ENCODE data around the gene HOXD3.
A peak's percentile ranks its signal among the peaks of the same experiment; 100 is the strongest.

HOXD3 gene

DNA sequence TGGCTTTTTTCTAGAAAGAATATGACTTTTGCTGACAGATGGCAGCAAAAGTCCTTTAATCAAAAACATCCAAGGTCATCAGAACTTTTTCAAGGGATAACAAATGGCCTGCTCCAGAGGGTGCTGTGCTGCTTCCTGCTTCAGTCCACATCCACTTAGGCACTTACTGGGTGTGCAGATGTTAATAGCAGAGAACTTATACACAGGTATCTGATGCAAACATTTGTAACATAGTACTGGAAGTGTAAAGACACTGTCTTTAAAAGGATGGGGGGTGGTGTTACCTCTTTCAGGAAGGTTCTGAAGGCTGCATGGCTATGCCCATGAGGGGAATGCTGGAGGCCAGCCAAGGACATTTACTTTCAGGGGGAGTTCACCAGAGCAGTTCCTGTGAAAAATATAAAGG lies 22.1 kb upstream of the HOXD3 start:
- peak; percentile 49 for DNase-seq

DNA sequence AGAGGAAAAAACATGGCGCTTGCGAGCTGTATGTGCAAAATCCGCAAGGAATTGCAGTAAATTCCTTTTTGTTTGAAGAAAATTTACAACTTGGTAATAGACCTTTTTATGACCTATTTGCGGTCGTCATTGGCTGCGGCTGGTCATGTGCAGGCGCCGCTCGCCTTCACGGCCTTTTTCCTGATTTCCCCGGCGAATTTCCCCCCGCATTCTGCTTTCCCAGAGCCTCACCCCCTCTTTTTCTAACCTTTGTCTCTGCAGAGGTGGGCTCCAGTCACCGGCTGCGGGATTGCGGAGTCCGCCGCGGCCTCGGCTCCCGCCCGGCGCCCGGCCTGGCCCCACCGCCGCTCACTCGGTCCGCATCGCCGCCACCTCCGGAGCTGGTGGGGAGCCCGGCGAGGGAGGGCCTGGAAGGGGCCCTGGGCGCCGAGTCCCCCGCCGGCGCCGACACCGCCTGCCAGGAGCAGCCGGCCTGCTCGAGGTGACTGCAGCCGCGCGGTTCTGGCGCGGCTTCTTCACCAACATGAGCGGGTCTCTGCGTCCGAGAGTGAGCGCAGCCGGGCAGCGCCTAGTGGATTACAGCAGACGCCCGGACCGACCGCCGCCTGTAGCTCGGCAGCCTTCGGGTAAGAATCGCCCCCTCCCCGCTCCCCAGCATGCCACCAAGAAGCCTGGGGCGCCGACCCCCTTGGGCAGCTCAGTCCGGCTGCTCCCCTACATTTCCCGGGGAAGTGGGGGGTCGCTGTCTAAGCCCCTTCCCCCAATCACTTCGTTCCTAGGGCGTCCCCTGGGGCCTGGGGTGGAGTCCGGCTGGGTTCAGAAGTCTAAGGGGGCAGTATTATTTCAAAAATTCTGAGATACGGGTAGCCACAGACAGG lies 20.5 kb upstream of the HOXD3 start:
- DNase-seq = peak; percentile 41

DNA sequence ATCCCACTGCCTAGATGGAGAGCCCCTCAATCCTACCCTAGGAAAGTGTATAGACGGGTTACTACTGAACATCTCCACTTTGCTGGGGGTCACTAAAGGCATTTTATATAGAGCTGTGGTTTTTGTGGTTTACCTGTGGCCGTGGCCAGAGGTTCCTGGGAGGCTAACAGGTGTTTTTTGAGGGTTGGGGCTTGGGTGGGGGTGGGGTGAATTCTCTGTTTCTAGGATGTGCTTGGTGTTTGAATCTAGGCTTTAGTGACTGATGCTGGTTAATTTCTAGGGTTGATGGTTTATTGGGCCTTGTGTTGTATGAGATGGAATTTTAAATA lies 19.9 kb upstream of the HOXD3 start:
- DNase-seq = no peak

DNA sequence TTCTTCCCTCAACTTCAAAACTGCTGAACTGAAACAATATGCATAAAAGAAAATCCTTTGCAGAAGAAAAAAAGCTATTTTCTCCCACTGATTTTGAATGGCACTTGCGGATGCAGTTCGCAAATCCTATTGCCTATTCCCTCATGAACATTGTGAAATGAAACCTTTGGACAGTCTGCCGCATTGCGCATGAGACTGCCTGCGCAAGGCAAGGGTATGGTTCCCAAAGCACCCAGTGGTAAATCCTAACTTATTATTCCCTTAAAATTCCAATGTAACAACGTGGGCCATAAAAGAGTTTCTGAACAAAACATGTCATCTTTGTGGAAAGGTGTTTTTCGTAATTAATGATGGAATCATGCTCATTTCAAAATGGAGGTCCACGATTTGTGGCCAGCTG lies 19.2 kb upstream of the HOXD3 start:
- no peak for DNase-seq

DNA sequence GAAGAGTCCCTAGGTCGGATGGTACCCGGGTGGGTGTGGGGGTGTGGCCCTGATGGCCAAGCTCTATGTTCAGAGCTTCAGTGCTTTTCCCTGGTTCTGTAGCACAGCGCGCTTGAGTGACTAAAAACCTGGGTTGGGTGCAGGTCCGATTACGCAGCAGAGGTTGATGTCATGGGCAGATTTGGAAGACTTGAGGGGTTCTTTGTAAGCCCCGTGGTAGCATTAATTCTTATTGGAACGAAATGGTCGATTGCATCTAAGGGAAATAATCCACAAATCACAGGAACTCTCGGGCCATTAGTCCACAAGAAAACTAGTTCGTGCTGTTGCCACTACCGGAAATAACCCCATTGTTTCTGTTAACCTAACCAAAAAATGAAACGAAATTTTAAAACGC lies 18.6 kb upstream of the HOXD3 start:
- no peak for DNase-seq

DNA sequence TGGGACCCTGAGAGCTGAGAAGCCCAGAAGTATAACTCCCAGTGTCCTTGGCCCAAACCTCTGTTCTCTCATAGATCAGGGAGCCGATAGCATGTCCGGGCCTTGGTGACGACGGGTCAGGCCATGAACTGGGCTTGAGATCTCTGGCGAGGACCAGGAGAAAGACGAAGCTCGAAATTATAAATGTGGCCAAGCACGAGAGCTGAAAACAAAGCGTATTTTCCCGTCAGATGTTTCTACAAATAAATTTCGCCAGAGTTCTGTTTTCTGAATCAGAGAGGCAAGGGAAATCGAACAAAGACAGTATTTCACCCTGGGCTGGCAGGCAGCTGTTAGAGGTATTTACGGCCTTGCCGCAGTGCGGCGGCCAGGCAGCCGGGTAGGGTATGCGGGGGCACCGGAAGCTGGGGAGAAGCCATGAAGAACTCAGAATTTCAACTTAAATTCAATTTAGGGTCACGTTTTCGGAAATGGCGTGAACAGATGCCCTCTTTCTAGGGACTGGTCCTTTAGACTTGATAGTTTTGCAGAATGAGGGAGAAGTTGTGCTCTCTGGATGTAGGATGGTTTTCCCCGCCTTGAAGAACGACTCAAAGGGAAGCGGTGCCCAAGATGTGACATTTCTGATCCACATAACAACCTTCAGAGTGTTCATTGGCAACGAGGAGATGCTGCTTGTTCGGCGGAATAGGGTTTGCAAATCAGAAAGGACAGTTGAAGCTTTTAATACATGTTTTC lies 18.0 kb upstream of the HOXD3 start:
- no peak for DNase-seq

DNA sequence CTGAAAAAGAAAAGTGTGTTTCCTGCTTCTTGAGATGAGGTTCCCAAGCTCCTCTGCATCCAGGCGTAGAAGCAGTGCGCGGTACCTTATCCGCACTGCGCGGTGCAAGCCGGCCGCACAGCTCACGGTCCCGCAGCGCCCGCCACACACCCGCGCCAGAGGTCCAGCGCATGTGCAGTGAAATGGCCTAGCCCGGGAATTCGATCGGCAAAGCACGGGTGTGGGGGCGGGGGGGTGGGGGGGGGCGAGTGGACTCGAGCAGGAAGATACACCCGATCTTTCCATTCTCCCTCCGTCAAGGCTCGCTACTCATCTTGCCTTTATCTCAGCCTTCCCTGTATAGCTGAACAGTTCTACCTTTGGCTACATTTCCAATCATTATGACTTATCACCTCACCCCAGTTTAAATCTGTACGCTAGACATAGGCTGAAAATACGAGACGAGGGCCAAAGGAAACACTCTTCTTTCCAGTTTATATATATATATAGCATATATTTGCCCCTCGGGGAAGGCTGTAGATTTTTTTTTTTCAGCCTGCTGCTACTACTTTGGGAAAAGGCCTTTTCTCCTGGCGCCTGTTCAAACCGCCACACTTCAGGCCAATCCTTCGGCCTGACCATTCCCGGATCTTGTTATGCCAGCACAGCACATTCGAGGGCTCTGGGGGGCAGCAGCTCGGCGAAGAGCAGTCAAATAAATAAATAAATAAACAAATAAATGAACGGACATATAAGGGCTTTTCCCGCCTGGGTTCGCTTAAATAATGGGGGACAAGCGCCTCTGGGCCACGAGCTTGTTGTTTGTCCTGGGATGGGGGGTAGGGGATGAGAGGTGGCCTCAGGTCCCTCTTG lies 17.2 kb upstream of the HOXD3 start:
- DNase-seq = no peak

DNA sequence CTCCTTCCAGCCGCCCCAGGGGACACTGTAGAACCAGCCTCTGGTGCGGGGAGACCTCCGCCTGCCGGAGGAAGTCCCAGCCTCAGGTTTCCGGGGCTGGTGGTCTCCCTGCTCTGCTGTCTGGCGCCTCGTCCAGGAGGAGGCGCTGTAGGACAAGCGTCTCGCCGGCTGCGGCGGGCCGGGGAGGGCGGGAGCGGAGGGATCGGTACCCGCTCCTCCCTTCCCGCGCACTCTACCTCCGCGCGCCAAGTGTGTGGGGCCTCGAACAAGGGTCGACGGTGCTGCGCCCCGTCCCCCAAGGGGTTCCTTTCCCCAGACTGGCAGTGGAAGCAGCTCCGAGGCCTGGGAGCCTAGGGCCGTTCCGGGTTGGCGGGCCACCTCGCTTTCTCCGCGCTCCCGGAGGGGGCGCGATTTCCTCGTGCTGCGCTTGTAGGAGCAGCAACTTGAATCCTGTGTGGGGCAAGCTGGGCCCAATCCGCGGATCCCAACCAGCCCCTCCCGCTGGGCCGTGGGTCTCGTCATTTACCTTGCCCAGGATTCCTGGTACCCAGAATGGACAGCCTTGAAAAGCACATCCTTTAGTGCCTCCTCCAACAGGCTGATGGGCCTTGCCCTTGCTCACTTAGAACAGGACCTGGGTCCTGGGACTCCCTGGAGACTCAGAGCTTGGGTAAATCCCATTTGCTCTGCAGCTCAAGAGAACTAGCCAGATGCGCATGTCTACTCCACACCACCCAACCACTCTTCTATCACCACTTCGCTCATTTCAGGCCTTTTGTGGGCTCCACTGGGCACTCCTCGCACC lies 16.4 kb upstream of the HOXD3 start:
- DNase-seq = peak; percentile 65

DNA sequence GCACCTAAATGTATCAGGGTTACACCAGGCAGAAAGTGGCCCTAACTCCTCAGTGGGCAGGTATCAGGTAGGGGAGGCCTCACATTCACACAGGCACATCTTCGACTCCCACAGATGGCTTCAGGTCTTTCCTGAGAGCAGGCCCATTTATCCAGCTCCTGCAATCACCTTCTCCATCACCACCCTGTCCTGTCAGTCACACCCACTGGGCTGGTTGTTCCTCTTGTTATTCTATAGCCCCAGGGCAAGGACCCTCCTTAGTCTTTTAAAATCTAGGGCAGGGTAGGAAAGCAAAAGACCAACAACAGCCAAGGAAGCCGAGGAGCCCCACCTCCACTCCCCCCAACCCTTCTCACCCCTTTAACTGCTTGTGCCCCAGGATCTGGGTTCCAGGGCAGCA lies 14.8 kb upstream of the HOXD3 start:
- no peak for DNase-seq

DNA sequence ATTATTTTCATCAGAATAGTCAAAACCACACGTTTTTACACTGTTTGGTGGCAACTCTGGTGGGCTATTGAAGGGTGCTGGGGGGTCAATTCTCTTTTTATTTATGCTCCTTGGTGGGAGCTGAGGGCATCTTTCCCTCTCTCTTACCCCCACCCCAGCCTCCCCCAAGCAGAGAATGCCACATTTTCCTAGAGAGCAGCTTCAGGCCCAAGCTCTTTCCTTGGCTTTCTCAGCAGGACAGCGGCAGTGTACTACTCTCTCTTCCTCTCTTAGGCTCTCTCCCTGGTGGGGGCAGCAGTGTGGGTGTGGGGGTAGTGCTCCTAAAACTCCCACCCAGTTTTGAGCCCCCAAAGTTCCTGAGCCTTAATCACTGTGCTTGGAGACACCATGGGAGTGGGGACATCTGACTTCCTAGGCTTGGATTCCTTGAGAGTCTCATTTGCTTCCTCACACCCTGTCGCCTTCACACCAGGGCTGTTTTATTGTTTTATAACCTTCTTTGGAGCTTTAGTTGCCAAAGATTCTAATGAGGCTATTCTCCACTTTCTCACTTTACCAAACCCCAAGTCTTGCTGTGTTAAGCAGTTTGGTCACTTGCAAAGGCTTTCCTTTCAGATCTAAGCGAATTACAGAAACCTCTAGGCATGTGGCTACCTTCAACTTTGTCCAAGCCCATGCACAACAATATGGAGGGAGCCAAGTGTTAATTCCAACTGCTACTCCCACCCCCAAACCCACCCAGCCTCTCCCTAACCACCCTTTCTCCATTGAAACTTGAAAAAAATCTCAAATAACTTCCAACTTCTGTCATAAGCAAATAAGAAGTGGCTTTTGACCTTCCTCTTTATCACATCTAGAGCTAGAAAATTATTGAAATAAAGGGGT lies 11.8 kb upstream of the HOXD3 start:
- no peak for DNase-seq

DNA sequence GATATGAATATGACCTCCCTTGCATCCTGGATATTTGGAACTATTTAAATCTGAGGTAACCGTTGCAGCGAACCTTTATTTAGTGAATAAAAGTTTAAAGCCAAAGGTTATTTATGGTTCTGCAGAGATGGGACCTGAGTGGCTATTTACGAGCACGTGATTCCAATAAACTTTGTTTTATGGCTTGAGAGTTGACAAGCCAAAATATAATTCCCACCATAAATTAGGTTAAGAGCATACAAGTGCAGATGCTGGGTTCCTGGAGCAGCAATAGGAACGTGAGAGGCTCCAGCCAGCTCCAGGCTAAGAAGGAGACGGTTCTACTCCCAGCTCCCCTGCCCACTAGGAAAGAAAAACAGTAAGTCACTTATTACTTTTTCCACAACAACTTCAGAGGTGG lies 11.0 kb upstream of the HOXD3 start:
- DNase-seq = no peak

DNA sequence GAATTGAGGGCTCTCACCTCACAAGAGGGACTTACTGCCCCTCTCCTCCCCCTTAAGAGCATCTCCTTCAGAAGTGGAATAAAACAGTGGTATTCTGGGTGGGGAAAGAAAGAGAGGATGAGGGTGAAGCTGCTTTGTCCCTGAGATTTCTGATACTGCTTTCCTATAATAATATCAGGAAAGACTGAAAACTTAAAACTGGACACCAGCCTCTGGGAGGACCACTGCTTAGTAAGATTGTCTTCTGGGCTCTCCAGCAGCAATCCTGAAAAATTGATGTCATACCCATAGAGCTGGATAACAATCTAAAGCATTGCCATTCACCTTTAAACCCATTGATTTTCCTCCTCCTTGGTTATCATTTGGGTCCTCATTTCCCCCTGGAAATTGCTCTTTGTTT lies 10.5 kb upstream of the HOXD3 start:
- no peak for DNase-seq

DNA sequence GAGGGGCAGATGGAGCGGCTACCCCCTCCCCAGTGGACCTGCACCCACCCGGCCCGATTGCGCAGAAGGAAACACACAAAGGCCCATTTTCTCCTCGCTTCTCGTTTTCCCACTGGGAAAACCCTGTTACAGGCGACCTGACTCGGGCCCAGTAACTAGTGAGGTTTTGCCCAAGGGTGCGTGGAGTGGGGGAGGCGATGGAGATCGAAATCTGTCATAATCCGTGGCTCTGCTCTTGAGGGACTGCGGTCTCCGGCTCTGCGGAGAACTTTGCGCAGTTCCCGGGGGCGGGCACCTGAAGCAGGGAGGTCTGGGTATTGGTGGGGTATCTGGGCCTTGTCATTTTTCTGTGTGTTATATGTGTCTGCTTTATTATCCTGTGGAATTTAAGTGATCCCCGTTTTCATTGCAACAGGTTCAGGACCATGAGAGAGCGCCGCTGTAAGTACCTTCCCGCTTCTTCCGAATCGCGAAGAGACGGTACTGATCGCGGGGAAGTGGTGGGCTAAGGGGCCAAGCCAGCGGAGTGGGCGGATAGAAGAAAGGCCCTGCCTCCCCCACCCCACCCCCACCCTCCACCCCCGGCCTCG lies 9.8 kb upstream of the HOXD3 start:
- DNase-seq = no peak

DNA sequence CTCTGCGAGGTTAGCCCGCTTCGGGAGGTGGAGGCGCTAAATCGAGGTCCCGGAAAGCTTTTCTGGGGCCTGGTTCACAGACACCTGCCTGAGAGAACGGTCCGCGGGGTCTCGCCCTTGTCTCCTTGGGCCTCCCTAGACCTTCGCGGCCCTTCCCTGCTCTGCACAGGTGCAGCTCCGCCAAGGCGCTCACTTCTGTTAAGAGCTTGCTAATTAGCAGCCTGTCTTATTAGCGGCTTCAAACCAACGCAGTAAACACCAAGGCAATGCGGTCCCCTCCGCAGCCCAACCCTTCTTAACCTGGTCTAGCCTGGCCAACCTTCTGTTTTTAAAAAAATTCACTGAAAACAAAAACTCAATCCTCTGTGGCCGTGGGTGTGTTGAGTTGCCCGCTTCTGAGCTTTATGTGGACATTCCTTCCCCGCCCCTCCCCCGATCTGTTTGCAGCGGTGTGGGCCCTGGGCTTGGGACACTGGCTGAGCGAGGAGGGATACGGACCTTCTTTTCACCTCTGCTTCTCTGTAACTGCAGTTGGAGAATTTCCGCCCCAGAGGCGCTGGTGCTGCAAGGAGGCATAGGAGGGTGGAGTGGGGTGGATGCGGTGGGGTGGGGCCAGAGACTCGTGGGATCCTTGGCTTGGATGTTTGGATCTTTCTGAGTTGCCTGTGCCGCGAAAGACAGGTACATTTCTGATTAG lies 9.2 kb upstream of the HOXD3 start:
- no peak for DNase-seq

DNA sequence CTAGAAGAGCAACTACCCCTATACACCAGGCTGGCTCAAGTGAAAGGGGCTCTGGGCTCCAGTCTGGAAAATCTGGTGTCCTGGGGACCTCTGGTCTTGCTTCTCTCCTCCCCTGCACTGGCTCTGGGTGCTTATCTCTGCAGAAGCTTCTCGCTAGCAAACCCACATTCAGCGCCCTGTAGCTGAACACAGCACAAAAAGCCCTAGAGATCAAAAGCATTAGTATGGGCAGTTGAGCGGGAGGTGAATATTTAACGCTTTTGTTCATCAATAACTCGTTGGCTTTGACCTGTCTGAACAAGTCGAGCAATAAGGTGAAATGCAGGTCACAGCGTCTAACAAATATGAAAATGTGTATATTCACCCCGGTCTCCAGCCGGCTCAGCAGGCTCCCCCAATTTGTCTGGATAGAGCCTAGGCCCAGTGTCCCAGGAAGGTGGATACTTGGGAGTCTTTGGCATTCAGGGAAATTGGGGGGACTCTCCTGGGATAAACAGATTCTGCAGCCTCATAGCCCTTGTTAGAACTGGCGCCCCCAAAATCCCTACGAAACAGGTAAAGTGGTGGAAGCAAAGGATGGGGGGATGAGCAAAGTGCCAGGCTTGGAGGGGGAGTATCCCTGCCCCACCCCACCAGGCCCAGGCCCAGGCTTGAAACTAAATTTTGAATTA lies 8.2 kb upstream of the HOXD3 start:
- no peak for DNase-seq

DNA sequence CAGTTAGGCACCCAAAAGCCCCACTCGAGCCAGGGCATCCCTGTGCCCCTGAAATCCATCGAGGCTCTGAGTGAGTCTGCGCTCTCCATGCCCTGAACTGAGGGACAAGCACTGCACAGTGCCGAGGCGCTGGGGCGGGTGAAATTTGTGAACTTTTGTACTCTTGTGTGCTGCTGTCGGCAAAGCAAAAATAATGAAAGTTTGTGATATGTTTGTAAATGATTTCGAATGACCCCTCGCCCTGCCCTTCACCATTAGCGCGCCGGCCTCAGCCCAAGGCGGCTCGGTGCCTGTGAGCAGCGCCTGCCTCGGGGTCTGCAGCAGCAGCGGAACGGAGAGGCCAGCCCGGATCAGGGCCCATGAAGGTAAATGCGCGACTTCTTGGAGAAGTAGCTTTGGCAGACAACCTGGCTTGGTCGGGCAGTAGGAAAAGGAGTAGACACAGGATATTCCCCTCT lies 7.6 kb upstream of the HOXD3 start:
- DNase-seq = no peak

DNA sequence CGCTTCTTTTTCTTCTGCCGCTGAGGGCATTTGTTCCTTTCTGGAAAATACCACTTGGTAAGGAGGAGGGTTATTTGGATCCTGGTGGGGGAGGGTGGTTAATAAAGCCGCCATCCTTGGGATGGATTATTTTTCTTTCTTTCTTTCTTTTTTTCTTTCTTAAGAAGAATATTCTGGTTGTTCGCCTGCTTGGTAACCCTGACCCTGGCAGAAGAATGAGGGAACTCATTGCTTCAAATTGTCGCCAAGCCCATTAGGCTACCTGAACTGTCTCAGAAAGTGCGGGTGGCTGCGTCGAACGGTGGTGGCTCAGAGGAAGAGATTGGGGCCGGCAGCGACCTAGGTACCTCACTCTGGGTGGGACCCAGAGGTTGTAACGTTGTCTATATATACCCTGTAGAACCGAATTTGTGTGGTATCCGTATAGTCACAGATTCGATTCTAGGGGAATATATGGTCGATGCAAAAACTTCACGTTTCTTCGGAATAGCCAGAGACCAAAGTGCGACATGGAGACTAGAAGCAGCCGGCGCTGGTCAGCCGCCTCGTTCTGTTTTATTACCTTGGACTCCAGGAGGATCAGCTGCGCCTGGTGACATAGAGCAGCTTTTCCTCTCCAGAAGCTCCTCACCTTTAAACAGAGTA lies 7.0 kb upstream of the HOXD3 start:
- no peak for DNase-seq

DNA sequence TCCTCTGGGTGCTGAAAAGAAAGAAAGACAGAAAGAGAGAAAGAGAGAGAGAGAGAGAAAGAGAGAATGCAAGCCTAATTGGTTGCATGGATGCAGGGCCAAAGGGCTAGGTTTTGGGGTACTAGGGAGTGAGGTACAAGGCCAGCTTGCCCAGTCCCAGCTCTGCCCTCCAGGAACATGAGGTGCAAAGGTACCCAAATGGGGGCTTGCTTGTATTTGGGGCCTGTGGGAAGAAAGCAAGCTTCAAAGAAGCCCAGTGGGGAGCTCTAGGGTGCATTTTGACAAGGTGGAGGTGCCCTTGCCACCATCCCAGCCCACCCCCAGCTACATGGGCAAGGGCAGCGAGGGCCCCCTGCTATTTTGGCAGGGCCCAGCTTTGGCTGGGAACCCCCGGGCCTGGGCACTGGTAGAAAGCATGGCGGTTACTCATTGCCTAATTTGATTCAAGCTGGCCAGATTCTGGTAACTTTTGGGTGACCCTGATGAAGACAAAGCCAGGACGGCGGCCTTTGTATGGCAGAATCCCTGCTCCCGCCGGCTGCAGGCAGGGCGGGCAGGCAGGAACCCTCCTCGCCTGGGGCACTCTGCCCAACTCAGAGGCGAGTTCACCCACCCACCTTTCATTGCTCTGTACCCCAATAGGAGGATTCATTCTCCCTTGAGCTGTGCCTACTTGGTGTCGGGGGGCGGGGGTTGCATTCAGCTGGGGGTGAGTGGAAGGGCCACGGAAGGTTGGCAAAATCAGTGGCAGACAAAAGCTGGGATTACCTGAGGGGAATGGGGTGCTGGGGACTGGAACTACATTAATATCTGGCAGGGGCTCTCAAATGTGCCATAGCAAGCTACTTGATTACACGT lies 6.3 kb upstream of the HOXD3 start:
- no peak for DNase-seq
